ENCODE results near the gene CELSR3.

Gene CELSR3

GRCh38 chr3:48621461-48621869 lies 41.2 kb downstream of the CELSR3 start, which contains the start of gene TMEM89:
Gene TMEM89 (minus strand): TSS chr3:48621769. CDS start chr3:48621756, 13 bp downstream.
- H3K4me3 ChIP-seq (ENCODE audit: low read depth, low read length), result no peak within 1 kb of the TSS
- TF ChIP-seq POLR2A (IDR thresholded peaks at IDR 0.05; ENCODE audit: extremely low read depth, insufficient read length), result no peak
- TF ChIP-seq, protein P1, sequence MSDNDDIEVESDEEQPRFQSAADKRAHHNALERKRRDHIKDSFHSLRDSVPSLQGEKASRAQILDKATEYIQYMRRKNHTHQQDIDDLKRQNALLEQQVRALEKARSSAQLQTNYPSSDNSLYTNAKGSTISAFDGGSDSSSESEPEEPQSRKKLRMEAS (IDR thresholded peaks at IDR 0.05; ENCODE audit: low read depth, low read length), result no peak
- TF ChIP-seq MYC (IDR thresholded peaks at IDR 0.05; ENCODE audit: low read depth, low read length), result no peak
- TF ChIP-seq CTCF (IDR thresholded peaks at IDR 0.05; ENCODE audit: low read depth, low read length), result no peak
- no peak for DNase-seq (ENCODE audit: low read depth)

DNA sequence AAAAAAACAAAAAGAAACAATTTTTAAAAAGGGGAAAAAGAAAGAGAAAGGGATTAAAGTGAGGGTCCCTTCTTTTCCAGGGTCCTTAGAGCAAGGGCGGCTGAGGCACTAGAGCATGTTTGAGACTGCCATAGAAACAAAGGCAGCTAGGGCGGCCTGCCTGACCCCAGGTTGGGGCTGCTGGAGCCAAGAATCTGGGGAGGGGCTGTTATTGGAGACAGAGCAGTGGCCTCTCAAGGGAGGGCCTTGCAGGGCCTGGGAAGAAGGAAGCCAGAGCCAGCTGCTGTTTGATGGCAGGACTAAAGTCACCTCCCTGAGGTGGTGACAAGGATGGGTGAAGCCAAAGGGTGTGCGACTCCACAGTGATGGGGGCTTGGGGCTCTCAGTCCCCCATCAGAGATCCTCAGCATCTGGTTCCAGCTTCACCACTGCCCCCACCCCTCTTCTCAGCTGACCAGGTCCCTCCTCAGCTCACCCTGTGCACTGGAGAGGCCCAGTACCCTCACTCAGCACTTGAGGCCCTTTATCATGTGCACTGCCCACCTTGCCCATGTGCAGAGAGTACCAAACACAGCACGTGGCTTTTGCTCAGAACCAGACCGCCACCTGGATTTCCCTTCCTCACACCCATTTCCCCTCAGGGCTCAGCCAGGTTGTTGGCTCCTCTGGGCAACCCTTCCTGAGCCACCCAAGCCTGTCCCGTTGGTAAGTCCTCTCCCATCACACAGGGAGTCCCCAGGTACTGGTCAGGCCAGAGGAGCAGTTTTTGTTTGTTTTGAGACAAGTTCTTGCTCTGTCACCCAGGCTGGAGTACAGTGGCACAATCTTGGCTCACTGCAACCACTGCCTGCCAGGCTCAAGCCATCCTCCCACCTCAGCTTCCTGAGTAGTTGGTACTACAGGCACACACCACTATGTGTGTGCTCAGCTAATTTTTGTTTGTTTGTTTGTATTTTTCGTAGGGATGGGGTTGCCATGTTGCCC lies 42.9 kb downstream of the CELSR3 start:
- TF ChIP-seq MYC (IDR thresholded peaks at IDR 0.05; ENCODE audit: low read depth, low read length) (no peak), POLR2A (IDR thresholded peaks at IDR 0.05; ENCODE audit: extremely low read depth, insufficient read length) (no peak), CTCF (IDR thresholded peaks at IDR 0.05; ENCODE audit: low read depth, low read length) (no peak)
- TF ChIP-seq, protein P1 (IDR thresholded peaks at IDR 0.05; ENCODE audit: low read depth, low read length), result no peak
- DNase-seq (ENCODE audit: low read depth), result no peak
- H3K4me3 ChIP-seq (ENCODE audit: low read depth, low read length), result no peak overlapping the region

GRCh38 chr3:48617559-48617958 lies 45.1 kb downstream of the CELSR3 start:
- no peak for DNase-seq (ENCODE audit: low read depth)
- TF ChIP-seq, protein P1 (IDR thresholded peaks at IDR 0.05; ENCODE audit: low read depth, low read length), result no peak
- TF ChIP-seq MYC (IDR thresholded peaks at IDR 0.05; ENCODE audit: low read depth, low read length) (no peak), CTCF (IDR thresholded peaks at IDR 0.05; ENCODE audit: low read depth, low read length) (no peak), POLR2A (IDR thresholded peaks at IDR 0.05; ENCODE audit: extremely low read depth, insufficient read length) (no peak)
- H3K4me3 ChIP-seq (ENCODE audit: low read depth, low read length), result no peak overlapping the region

GRCh38 chr3:48614044-48614443 lies 48.6 kb downstream of the CELSR3 start:
- H3K4me3 ChIP-seq (ENCODE audit: low read depth, low read length), result no peak overlapping the region
- TF ChIP-seq MYC (IDR thresholded peaks at IDR 0.05; ENCODE audit: low read depth, low read length), result no peak
- no peak for TF ChIP-seq POLR2A (IDR thresholded peaks at IDR 0.05; ENCODE audit: extremely low read depth, insufficient read length)
- TF ChIP-seq, protein P1 (IDR thresholded peaks at IDR 0.05; ENCODE audit: low read depth, low read length), result no peak
- no peak for TF ChIP-seq CTCF (IDR thresholded peaks at IDR 0.05; ENCODE audit: low read depth, low read length)
- DNase-seq (ENCODE audit: low read depth), result peak; percentile 87

- TF ChIP-seq, protein P1 (IDR thresholded peaks at IDR 0.05; ENCODE audit: low read depth, low read length), result no peak
- TF ChIP-seq POLR2A (IDR thresholded peaks at IDR 0.05; ENCODE audit: extremely low read depth, insufficient read length), result no peak
- TF ChIP-seq CTCF (IDR thresholded peaks at IDR 0.05; ENCODE audit: low read depth, low read length), result no peak
- H3K4me3 ChIP-seq (ENCODE audit: low read depth, low read length), result no peak overlapping the region
- DNase-seq (ENCODE audit: low read depth), result no peak
These were observed 50.4 kb downstream of the CELSR3 start for GRCh38 chr3:48612309-48612708.

Data from NB4 (cell line).